Left lung (tissue), 10 donors: ENCODE results near the gene CRBN. TPM values are rescaled to one million over a fixed set of nuclear protein-coding genes. Genes with fewer than 3 reads are reported as not detected.

Experiments used
- ATAC-seq: fragments of 200-7000 bp; cut with Tn5 transposase; one replicate; pipeline ENCODE4 v1.9.1; 2020; ENCODE audit warnings: moderate library complexity
- DNase-seq, 4 donors: peaks; one replicate each; pipeline ENCODE4 v3.0.0-alpha.2; 2013 to 2020
- H3K27ac ChIP-seq, 2 donors: fragments of 200-600 bp; sonication (generic) in 1 of 2; one replicate each; pipeline versions ENCODE4 v1.5.0 to v1.8.0; 2020 to 2021
- H3K27me3 ChIP-seq, 2 donors: fragments of 200-600 bp; sonication (generic) in 1 of 2; one replicate each; pipeline versions ENCODE4 v1.5.0 to v1.8.0; 2020 to 2021
- H3K36me3 ChIP-seq, 2 donors: fragments of 200-600 bp; sonication (generic) in 1 of 2; one replicate each; pipeline versions ENCODE4 v1.5.0 to v1.8.0; 2020 to 2021
- H3K4me1 ChIP-seq, 2 donors: fragments of 200-600 bp; one replicate each; pipeline ENCODE4 v1.8.0; 2021
- H3K4me3 ChIP-seq, 2 donors: fragments of 200-600 bp; sonication (generic) in 1 of 2; one replicate each; pipeline versions ENCODE4 v1.5.0 to v1.8.0; 2020 to 2021; ENCODE audit warnings: mild to moderate bottlenecking in 1 of 2
- H3K9me3 ChIP-seq, 2 donors: fragments of 200-600 bp; sonication (generic) in 1 of 2; one replicate each; pipeline versions ENCODE4 v1.5.0 to v1.8.0; 2020 to 2021
- CTCF ChIP-seq, 2 donors: fragments of 200-600 bp; sonication (generic) in 1 of 2; IDR thresholded peaks; one replicate each; pipeline versions ENCODE4 v1.5.0 to v1.8.0; 2021; ENCODE audit warnings: antibody characterized with exemption in 2 of 2
- intact Hi-C, 2 donors: fragments of 100-400 bp; cut with DNase I; formaldehyde crosslinking; loops; one replicate each; pipeline versions ENCODE4 v1.11.2 to v1.14.2; 2022
- polyA plus RNA-seq, 6 donors: library from polyadenylated mRNA; unstranded; fragments of 120-200 nt; gene quantifications; one replicate each; pipeline ENCODE4 v1.2.1, GENCODE V29; 2013; ENCODE audit not compliant: insufficient read length in 6 of 6
- total RNA-seq, 2 donors: library from RNA; stranded (reverse); fragmentation: NEBNext Ultra II Directional; extraction: Animal tissue kit (Norgen Biotek cat#: 25700); gene quantifications; one replicate each; pipeline ENCODE4 v1.2.1, GENCODE V29; 2021
- donor health status: DM: no; HTN: yes; CAD: no.
- donor health status: DM: no; HTN: no; CAD: no.

The CRBN gene
- total and polyA plus RNA-seq, 8 donors: 34.4 to 79.6 (median 62.2) TPM

GRCh38 chr3:3177861-3178497 lies 1.5 kb downstream of the CRBN start:
- DNase-seq (no peak), ATAC-seq (no peak)
- Histone ChIP-seq H3K4me1 (peaks cover 9 to 59% of the 10 kb centered on the region in 2 donors), H3K4me3 (peak overlapping the region in 1 of 2 donors; percentile 97), H3K27me3 (no peaks in the 10 kb centered on the region), H3K9me3 (no peaks in the 10 kb centered on the region), H3K27ac (no peak overlapping the region), H3K36me3 (peaks cover 0 to 13% of the 10 kb centered on the region in 2 donors)
- intact Hi-C loops: no loop called here
- TF ChIP-seq CTCF (IDR thresholded peaks at IDR 0.05): no peak

- H3K27ac ChIP-seq: peak overlapping the region; percentile 69 to 88
- intact Hi-C loops: no loop called here
Measured at GRCh38 chr3:3172627-3173026, 6.9 kb downstream of the CRBN start.

GRCh38 chr3:3170998-3171397 lies 8.5 kb downstream of the CRBN start:
- H3K4me3 ChIP-seq: no peak overlapping the region
- no peaks in the 10 kb centered on the region for H3K27me3 ChIP-seq
- DNase-seq (peak in 1 of 4 donors; percentile 14), ATAC-seq (peak; percentile 68)
- peak in 1 of 2 donors; percentile 34 for TF ChIP-seq CTCF (IDR thresholded peaks at IDR 0.05)
- H3K27ac ChIP-seq: no peak overlapping the region
- H3K36me3 ChIP-seq: peaks cover 5 to 73% of the 10 kb centered on the region in 2 donors
- H3K4me1 ChIP-seq: peaks cover 0 to 45% of the 10 kb centered on the region in 2 donors
- intact Hi-C loops: no loop called here
- no peaks in the 10 kb centered on the region for H3K9me3 ChIP-seq

More at GRCh38 chr3:3172627-3173026, 6.9 kb downstream of the CRBN start:
- Histone ChIP-seq H3K27me3 (no peaks in the 10 kb centered on the region), H3K9me3 (no peaks in the 10 kb centered on the region), H3K4me3 (peak overlapping the region in 1 of 2 donors; percentile 29), H3K4me1 (peaks cover 0 to 61% of the 10 kb centered on the region in 2 donors), H3K36me3 (peaks cover 0 to 57% of the 10 kb centered on the region in 2 donors)
- no peak for ATAC-seq
- DNase-seq: no peak
- no peak for TF ChIP-seq CTCF (IDR thresholded peaks at IDR 0.05)

DNA sequence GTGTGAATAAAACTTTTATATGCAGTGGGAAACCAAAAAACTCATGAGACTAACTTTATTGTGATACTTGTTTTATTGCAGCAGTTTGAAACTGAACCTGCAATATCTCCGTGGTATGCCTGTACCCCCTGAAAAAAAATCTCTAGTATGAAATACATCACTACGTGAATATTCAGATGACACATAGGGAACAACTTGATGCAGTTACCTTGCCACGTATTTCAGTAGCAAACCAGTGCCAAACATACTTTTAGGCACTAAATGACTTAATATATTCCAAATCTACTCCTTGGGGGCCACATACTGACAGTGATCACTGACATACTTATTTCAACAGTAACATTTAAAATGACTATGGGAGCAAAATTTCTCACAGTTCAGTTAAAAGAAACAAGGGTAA lies 13.8 kb downstream of the CRBN start:
- TF ChIP-seq CTCF (IDR thresholded peaks at IDR 0.05): no peak
- H3K4me3 ChIP-seq: no peak overlapping the region
- H3K27ac ChIP-seq: no peak overlapping the region
- intact Hi-C loops: no loop called here
- no peaks in the 10 kb centered on the region for H3K9me3 ChIP-seq
- H3K4me1 ChIP-seq: no peaks in the 10 kb centered on the region
- ATAC-seq (no peak), DNase-seq (no peak)
- no peaks in the 10 kb centered on the region for H3K27me3 ChIP-seq
- peaks cover 5 to 93% of the 10 kb centered on the region in 2 donors for H3K36me3 ChIP-seq

DNA sequence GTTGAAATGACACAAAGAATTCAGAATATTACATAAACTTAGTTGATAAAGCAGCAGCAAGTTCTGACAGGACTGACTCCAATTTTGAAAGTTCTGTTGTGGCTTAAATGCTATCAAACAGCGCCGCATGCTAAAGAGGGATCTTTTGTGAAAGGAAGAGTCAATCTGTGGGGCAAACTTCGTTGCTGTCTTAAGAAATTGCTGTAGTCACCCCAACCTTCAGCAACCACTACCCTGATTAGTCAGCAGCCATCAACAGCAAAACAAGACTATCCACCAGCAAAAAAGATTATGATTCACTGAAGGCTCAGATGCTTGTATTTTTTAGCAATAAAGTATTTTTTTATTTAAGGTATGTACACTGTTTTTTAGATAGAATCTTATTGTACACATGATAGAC lies 14.2 kb downstream of the CRBN start:
- no peak overlapping the region for H3K4me3 ChIP-seq
- no peak for DNase-seq
- no peak for ATAC-seq
- H3K27me3 ChIP-seq: no peaks in the 10 kb centered on the region
- H3K27ac ChIP-seq: no peak overlapping the region
- TF ChIP-seq CTCF (IDR thresholded peaks at IDR 0.05): no peak
- no peaks in the 10 kb centered on the region for H3K4me1 ChIP-seq
- intact Hi-C loops: no loop called here
- H3K9me3 ChIP-seq: no peaks in the 10 kb centered on the region
- H3K36me3 ChIP-seq: peaks cover 5 to 93% of the 10 kb centered on the region in 2 donors
